NK-92 (cell line): ENCODE data around the gene SLC9A3.

Experiments
- DNase-seq: peaks from one replicate; lab custom pipeline; 2025; ENCODE audit not compliant: unreplicated experiment; lab: John Stamatoyannopoulos, UW

Gene SLC9A3

DNA sequence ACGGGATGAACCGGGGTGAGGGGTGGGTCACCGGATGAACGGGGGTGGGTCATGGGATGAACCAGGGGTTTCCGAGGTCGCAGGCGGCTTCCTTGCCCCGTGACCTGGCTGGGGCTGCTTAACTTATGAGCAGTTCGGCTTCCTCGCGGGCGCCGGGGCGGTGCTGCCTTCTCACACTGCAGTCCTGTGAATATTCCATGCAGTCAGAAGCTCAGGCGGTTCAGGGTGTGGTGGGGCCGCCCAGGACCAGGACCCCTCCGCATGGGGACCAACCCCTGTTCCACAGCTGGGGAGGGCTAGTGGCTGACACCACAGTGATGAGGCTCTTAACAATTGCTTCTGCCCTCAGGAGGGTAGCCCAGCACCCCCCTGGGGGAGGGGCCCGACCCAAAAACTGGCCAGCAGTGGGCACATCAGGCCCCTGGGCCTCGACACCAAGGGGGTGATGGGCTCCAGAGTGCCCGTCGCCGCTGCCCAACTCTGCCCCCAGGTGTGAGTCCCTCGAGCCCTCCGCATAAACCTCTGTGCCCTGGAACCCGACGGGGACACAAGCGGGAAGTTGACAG, 30.9 kb upstream of the SLC9A3 start:
- DNase-seq, result no peak

GRCh38 chr5:554284-554988, 30.2 kb upstream of the SLC9A3 start:
- no peak for DNase-seq

- no peak for DNase-seq
These were observed 29.6 kb upstream of the SLC9A3 start for GRCh38 chr5:553874-554273.

- DNase-seq, result no peak
These were observed 27.2 kb upstream of the SLC9A3 start for GRCh38 chr5:551406-551805.

GRCh38 chr5:549229-549628, 25.0 kb upstream of the SLC9A3 start:
- DNase-seq, result no peak

DNA sequence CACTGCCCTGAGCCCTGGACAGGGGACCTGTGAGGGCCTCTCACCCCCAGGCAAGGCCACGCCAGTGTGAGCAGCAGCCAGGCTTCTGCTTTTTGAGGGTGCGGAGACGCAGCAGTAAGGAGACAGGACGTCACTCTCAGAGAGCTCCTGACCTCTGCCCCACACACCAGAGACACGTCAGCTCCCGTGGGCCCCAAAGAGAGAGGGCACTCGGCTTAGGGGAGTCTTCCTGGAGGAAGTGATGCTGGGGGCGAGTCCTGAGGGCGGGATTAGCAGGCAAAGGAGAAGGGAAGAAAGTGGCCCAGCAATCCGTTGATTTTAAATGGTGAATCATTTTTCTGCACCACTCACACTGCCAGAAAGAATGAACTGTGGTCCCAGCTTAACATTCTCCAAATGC, 24.0 kb upstream of the SLC9A3 start:
- no peak for DNase-seq

- DNase-seq, result no peak
These were observed 23.1 kb upstream of the SLC9A3 start for GRCh38 chr5:547086-547924.

DNA sequence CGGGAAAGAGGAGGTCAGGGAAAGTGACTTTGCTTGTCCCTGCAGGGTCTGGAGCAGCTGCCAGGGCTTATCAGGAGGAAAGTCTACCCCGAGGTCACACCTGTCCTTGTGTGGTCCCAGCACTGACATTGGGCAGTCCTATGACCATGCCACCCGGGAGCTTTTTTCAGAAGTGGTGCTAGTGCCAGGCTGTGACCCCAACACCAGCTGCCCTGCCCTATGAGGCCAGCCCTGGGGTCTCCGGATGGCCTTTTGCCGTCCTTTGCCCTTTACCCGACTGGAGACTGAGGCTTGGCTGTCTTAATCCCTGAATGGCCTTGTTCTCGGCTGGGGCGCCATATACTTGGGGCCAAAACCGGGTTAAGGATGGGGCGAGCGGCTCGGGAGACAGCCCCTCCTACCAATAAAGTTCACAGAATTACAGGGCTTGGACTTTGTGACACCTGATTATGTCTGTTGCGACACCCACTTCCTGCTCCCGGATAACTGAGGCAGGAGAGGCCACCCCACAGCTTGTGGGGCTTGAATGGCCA, 22.2 kb upstream of the SLC9A3 start:
- no peak for DNase-seq

DNA sequence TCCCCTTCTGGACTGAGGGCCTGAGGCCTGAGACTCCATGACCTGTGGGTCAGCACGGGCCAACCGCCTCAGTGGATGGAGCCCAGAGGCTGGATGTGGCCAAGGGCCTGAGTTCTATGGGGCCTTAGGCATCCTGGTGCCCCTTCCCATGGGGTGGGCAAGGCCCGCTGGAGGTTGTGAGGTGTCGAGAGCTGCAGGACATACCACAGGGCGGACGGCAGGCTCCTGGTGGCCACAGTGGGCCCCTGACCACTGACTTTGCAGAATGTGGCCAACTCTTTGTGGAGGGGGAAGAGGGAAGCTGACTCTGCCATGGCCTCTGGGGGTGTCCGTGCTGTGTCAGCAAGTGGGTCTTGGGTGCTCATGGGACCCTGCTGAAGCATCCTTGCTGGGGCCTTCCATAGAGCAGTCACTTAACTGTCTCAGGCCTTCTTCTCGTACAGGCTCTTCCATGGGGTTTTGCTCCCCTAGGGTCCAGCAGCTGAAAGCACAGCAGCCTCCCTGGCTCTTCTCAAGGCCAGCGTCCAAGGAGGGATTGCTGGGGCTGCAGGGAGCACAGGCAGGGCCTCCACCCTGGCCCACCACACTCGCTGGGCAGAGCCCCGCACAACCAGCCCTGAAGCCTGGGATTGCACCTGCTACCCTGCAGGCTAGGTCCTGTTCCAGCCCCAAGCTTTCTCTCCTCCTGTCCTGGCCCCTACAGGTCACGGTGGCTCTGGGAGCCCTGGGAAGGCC, 21.6 kb upstream of the SLC9A3 start:
- DNase-seq, result no peak

- no peak for DNase-seq
These were observed 20.6 kb upstream of the SLC9A3 start for GRCh38 chr5:544675-545355.

GRCh38 chr5:543755-544674, 19.8 kb upstream of the SLC9A3 start:
- DNase-seq, result no peak

GRCh38 chr5:543351-543750, 19.1 kb upstream of the SLC9A3 start:
- DNase-seq, result no peak

DNA sequence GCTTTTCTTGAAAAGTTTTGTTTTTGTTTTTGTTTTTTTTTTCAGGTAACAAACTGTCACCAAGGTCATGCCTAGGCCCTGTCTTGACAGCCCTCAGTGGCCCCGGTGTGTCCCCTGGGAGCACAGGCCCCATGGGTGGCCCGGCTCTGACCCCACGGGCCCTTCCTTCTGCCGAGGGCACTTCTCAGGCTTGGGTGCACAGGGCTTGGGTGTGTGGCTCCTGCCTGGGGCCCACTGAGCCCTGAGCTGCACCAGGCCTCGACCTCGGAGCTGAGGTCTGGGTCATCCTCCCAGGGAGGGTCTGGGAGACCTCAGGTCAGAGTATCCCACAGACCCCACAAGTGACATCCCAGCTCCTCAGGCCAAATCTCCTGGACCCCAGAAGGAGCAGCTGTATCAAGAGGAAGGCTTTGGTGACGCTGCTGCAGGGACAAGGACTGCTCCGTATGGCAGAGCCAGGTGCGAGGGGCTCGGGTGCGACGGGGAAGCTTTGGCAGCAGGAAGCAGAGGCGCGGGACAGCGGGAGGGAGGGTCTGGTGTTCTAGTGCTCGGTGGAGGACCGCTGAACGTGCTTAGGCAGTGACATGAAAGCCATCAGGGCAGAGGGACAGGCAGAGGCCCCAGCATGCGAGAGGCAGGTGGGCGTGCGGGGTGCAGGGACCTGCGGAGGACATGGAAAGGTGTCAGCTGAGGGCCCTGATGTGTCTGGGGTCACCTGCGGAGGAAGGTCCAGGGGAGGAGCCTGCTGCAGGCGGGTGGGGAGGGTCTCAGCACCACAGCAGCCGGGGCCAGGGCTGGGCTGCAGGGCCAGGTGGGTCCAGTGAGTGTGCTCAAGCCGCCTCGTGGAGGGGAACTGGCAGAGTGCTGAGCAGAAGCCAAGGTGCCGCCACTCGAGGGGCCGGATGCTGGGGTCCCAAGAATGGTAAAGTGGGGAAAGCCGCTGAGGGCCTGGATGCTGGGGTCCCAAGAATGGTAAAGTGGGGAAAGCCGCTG, 18.4 kb upstream of the SLC9A3 start:
- DNase-seq, result no peak

DNA sequence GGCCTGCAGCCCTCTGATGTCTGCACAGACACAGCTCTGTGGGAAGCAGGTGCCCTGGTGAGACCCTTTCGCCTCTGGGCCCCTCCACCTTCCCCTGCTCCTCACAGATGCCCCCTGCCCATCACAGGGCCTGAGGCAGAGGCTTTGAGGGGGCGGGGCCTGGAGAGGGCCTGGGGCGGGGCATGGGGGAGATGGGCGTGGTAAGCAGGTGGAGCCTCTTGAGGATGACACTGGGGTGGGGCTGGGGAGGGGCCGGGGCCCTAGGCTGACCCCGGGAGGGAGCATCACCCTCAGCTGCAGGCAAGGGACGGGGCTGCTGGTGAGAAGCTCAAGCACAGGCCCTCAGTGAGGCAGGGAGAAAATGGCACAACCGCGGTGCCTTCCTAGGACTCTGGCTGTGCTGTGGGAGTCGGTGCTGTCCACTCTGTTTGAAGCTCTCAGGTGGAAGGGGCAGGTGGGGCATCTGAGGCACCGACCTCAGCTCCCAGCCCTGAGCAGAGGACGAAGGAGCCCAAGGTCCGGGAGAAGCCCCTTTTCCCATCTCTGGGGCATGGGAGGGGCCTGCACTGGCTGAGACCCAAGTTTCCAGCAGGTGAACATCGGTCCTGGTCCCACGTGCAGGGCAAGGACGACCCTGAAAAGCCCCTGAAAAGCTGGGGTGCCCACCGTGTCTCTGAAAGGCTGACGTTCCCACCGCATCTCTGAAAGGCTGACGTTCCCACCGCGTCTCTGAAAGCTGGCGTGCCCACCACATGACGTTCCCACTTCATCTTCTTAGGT, 17.5 kb upstream of the SLC9A3 start:
- DNase-seq, result no peak

- no peak for DNase-seq
These were observed 16.8 kb upstream of the SLC9A3 start for GRCh38 chr5:540906-541538.

- no peak for DNase-seq
These were observed 16.0 kb upstream of the SLC9A3 start for GRCh38 chr5:540071-540905.
